Measurements from ENCODE around the gene PIK3AP1.

PIK3AP1 gene

DNA sequence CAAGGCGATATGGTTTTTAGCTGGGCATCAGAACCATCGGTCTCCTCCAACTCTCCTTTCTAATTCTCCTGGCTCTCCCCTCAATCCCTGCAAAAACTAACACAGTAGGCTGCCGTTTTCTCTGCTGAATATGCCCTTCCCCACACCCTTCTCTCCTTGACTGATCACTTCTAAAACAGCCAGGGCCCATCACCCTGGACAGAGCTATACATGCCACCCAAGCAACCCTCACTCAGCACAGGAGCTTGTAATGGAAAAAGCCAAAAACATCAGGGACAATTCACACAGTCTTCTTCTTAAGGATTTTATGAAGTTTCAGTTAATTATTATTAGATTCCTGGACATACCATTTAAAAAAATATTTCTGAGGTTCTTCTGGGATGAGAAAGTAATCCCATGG, 61.5 kb downstream of the PIK3AP1 start:
- Mint-ChIP-seq H3K9me3 (peaks cover 5% of the 10 kb centered on the region), H3K27me3 (no peaks in the 10 kb centered on the region), H3K4me3 (no peak overlapping the region), H3K36me3 (ENCODE audit: insufficient read depth) (peaks cover 2% of the 10 kb centered on the region), H3K27ac (ENCODE audit: low read depth) (no peak overlapping the region), H3K4me1 (peaks cover 33% of the 10 kb centered on the region)
- ATAC-seq (replicated peaks; ENCODE audit: extremely low read depth, poor library complexity, severe bottlenecking) (no peak), DNase-seq (ENCODE audit: low spot score in 2 of 2) (no peak)

DNA sequence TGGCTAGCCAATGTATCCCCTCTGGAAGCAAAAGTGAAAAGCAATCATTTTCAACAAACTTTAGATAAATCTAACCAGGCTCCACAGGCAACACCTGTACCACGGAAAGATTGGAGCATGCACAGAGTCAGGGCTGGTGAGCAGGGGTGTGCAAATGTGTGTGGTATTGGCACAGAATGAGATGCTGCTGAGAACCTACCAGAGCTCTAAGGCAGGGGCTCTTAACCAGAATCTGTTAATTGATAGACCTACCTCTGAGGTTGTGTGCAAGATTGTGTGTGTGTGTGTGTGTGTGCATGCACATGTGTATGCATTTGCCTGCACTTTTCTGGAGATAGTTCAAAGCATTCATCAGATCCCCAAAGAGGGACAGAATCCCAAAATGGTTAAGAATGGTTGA, 62.9 kb downstream of the PIK3AP1 start:
- Mint-ChIP-seq H3K4me1 (peaks cover 33% of the 10 kb centered on the region), H3K27ac (ENCODE audit: low read depth) (no peak overlapping the region), H3K9me3 (peaks cover 5% of the 10 kb centered on the region), H3K36me3 (ENCODE audit: insufficient read depth) (peaks cover 2% of the 10 kb centered on the region), H3K4me3 (no peak overlapping the region), H3K27me3 (no peaks in the 10 kb centered on the region)
- no peak for ATAC-seq (replicated peaks; ENCODE audit: extremely low read depth, poor library complexity, severe bottlenecking)
- DNase-seq (ENCODE audit: low spot score in 2 of 2): no peak

GRCh38 chr10:96656839-96657238, 63.5 kb downstream of the PIK3AP1 start:
- DNase-seq (ENCODE audit: low spot score in 2 of 2): no peak
- Mint-ChIP-seq H3K4me3 (no peak overlapping the region), H3K9me3 (peaks cover 5% of the 10 kb centered on the region), H3K27me3 (no peaks in the 10 kb centered on the region), H3K4me1 (peaks cover 38% of the 10 kb centered on the region), H3K27ac (ENCODE audit: low read depth) (no peak overlapping the region), H3K36me3 (ENCODE audit: insufficient read depth) (peaks cover 4% of the 10 kb centered on the region)
- ATAC-seq (replicated peaks; ENCODE audit: extremely low read depth, poor library complexity, severe bottlenecking): no peak

DNA sequence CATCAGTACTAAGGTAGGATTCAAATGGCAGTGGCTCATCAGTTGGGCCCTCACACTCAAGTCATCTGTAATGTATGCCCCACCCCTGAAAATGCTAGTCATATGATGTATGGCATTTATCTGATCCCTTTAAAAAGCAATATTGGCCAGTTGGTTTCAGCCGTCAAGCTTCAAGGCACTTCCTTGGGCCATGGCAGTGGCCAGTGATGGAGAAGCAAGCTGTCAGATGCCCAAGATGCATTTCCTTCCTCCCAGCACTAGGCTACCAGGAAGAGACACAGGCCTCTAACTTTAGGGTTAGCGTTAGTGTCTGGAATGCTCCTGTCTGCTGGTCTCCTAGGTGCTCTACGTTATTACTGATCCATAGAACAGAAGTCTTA, 64.1 kb downstream of the PIK3AP1 start:
- Mint-ChIP-seq H3K36me3 (ENCODE audit: insufficient read depth) (peaks cover 7% of the 10 kb centered on the region), H3K27ac (ENCODE audit: low read depth) (no peak overlapping the region), H3K27me3 (no peaks in the 10 kb centered on the region), H3K4me1 (peaks cover 38% of the 10 kb centered on the region), H3K9me3 (peaks cover 5% of the 10 kb centered on the region), H3K4me3 (no peak overlapping the region)
- DNase-seq (ENCODE audit: low spot score in 2 of 2) (no peak), ATAC-seq (replicated peaks; ENCODE audit: extremely low read depth, poor library complexity, severe bottlenecking) (no peak)

DNA sequence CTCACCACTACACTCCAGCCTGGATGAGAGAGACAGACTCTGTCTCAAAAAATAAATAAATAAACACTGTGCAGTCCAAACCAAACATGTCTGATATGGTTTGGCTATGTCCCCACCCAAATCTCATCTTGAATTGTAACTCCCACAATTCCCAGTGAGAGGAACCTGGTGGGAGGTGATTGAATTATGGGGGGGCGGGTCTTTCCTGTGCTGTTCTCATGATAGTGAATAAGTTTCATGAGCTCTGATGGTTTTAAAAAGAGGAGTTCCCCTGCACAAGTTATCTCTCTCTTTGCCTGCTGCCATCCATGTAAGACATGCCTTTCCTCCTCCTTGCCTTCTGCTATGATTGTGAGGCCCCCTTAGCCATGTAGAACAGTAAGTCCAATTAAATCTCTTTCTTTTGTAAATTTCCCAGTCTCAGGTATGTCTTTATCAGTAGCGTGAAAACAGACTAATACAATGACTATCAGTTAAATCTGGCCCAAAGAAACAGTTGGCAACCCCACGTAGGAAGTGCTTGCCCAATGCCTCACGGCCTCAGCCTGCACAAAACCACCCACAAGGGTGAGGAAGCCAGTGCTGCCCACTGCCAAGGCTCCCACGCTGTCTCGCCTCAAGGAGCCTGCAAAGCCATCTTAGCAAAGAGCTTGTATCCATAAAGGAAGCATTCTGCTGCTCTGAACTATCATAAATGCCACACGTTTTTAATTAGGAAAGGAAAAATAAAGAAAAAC, 64.7 kb downstream of the PIK3AP1 start:
- H3K27me3 Mint-ChIP-seq: no peaks in the 10 kb centered on the region
- DNase-seq (ENCODE audit: low spot score in 2 of 2) (no peak), ATAC-seq (replicated peaks; ENCODE audit: extremely low read depth, poor library complexity, severe bottlenecking) (no peak)
- peaks cover 5% of the 10 kb centered on the region for H3K9me3 Mint-ChIP-seq
- peak overlapping the region; percentile 41 for H3K27ac Mint-ChIP-seq (ENCODE audit: low read depth)
- peaks cover 41% of the 10 kb centered on the region for H3K4me1 Mint-ChIP-seq
- peaks cover 10% of the 10 kb centered on the region for H3K36me3 Mint-ChIP-seq (ENCODE audit: insufficient read depth)
- H3K4me3 Mint-ChIP-seq: no peak overlapping the region

DNA sequence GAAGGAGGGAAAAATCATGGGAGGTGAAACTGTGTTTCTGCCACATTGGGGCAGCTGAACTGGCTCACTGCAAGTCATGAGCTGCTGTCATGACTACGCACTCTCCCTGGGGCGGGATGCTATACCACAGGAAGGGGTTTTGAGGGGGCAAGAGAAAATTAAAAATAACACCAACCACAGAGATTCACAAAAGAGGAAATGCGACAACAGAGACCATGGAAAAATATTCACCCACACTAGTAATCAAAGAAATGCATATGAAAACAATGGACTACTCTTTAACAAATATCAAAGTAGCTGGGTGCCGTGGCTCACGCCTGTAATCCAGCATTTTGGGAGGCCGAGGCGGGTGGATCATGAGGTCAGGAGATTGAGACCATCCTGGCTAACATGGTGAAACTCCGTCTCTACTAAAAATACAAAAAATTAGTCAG, 68.3 kb downstream of the PIK3AP1 start:
- peaks cover 15% of the 10 kb centered on the region for H3K36me3 Mint-ChIP-seq (ENCODE audit: insufficient read depth)
- peak overlapping the region; percentile 70 for H3K4me3 Mint-ChIP-seq
- peaks cover 5% of the 10 kb centered on the region for H3K9me3 Mint-ChIP-seq
- no peaks in the 10 kb centered on the region for H3K27me3 Mint-ChIP-seq
- ATAC-seq (replicated peaks; ENCODE audit: extremely low read depth, poor library complexity, severe bottlenecking): peak; percentile 95
- peak overlapping the region; percentile 93 for H3K27ac Mint-ChIP-seq (ENCODE audit: low read depth)
- DNase-seq (ENCODE audit: low spot score in 2 of 2): peak in 1 of 2 donors; percentile 59
- peaks cover 51% of the 10 kb centered on the region for H3K4me1 Mint-ChIP-seq

DNA sequence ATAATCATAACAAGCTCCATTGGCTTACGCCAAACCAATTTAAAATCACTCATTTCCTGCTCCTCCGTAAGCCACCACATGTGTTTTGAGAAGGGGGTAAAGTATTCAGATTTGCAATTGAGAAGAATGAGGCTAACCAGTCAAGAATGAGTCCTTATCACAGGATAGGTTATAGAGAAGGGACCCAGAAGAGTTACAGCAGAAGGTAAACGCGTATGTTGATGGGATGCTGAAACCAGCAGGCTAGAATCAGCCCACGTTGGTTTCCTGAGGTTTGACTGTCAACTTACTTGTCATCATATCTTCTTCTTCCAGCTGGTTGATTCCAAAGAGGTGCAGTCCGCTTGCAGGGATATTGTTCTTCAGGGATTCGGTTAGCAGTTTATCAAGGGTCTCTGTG, 69.4 kb downstream of the PIK3AP1 start:
- Mint-ChIP-seq H3K4me1 (peaks cover 48% of the 10 kb centered on the region), H3K36me3 (ENCODE audit: insufficient read depth) (peaks cover 14% of the 10 kb centered on the region), H3K4me3 (peak overlapping the region; percentile 70), H3K9me3 (peaks cover 5% of the 10 kb centered on the region), H3K27ac (ENCODE audit: low read depth) (peak overlapping the region; percentile 93), H3K27me3 (no peaks in the 10 kb centered on the region)
- DNase-seq (ENCODE audit: low spot score in 2 of 2) (no peak), ATAC-seq (replicated peaks; ENCODE audit: extremely low read depth, poor library complexity, severe bottlenecking) (no peak)

DNA sequence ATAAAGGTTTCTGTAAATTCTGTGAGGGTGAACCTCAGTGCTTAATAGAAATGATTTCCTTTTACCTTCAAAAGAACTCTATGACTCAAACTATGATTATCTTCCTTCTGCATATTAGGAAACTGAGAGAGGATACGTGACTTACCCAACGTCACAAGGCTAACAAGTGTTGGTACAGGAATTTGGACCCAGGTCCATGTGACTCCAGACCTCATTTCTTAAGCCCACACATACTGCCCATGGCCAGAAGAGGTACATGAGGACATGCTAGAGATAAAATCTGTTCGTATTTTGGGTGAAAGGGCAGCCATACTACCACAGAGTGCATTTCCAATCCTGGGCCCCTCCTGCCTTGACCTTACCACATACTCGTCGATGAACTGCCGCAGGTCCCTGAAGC, 72.0 kb downstream of the PIK3AP1 start:
- Mint-ChIP-seq H3K9me3 (no peaks in the 10 kb centered on the region), H3K27ac (ENCODE audit: low read depth) (no peak overlapping the region), H3K27me3 (no peaks in the 10 kb centered on the region), H3K4me3 (no peak overlapping the region), H3K4me1 (peaks cover 42% of the 10 kb centered on the region), H3K36me3 (ENCODE audit: insufficient read depth) (peaks cover 20% of the 10 kb centered on the region)
- no peak for ATAC-seq (replicated peaks; ENCODE audit: extremely low read depth, poor library complexity, severe bottlenecking)
- no peak for DNase-seq (ENCODE audit: low spot score in 2 of 2)

- ATAC-seq (replicated peaks; ENCODE audit: extremely low read depth, poor library complexity, severe bottlenecking) (no peak), DNase-seq (ENCODE audit: low spot score in 2 of 2) (no peak)
- peak overlapping the region; percentile 62 for H3K27ac Mint-ChIP-seq (ENCODE audit: low read depth)
- no peaks in the 10 kb centered on the region for H3K27me3 Mint-ChIP-seq
- H3K36me3 Mint-ChIP-seq (ENCODE audit: insufficient read depth): peaks cover 20% of the 10 kb centered on the region
- H3K4me3 Mint-ChIP-seq: no peak overlapping the region
- H3K4me1 Mint-ChIP-seq: peaks cover 42% of the 10 kb centered on the region
- H3K9me3 Mint-ChIP-seq: no peaks in the 10 kb centered on the region
Observed at GRCh38 chr10:96647466-96647865, 72.8 kb downstream of the PIK3AP1 start.

DNA sequence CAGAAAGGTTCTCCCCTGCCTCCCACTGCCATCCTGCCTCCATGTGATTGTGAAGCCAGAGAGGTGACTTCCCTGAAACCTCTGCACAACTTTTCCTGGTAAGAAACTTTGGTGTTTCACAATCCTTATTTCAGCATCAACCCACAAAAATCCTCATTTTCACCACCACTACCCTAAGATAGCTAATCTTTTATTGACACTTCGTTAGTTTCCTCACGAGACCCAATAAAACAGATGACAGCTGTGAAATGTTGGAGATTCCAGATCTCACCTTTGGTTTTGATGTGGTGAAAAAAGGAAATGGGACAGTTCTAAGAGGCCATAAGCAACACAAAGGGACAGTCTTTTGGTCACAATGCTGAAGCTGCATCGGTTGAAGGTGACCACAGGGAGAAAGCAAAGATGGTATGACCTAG, 73.6 kb downstream of the PIK3AP1 start:
- no peaks in the 10 kb centered on the region for H3K27me3 Mint-ChIP-seq
- DNase-seq (ENCODE audit: low spot score in 2 of 2) (no peak), ATAC-seq (replicated peaks; ENCODE audit: extremely low read depth, poor library complexity, severe bottlenecking) (no peak)
- no peaks in the 10 kb centered on the region for H3K9me3 Mint-ChIP-seq
- peak overlapping the region; percentile 17 for H3K4me3 Mint-ChIP-seq
- H3K27ac Mint-ChIP-seq (ENCODE audit: low read depth): peak overlapping the region; percentile 62
- peaks cover 36% of the 10 kb centered on the region for H3K4me1 Mint-ChIP-seq
- H3K36me3 Mint-ChIP-seq (ENCODE audit: insufficient read depth): peaks cover 19% of the 10 kb centered on the region

GRCh38 chr10:96646301-96646700, 74.0 kb downstream of the PIK3AP1 start:
- H3K27me3 Mint-ChIP-seq: no peaks in the 10 kb centered on the region
- H3K9me3 Mint-ChIP-seq: no peaks in the 10 kb centered on the region
- peaks cover 19% of the 10 kb centered on the region for H3K36me3 Mint-ChIP-seq (ENCODE audit: insufficient read depth)
- H3K4me3 Mint-ChIP-seq: peak overlapping the region; percentile 17
- peaks cover 31% of the 10 kb centered on the region for H3K4me1 Mint-ChIP-seq
- DNase-seq (ENCODE audit: low spot score in 2 of 2) (no peak), ATAC-seq (replicated peaks; ENCODE audit: extremely low read depth, poor library complexity, severe bottlenecking) (no peak)
- peak overlapping the region; percentile 62 for H3K27ac Mint-ChIP-seq (ENCODE audit: low read depth)

GRCh38 chr10:96645191-96645721, 75.1 kb downstream of the PIK3AP1 start:
- Mint-ChIP-seq H3K9me3 (no peaks in the 10 kb centered on the region), H3K4me1 (peaks cover 21% of the 10 kb centered on the region), H3K4me3 (no peak overlapping the region), H3K27me3 (no peaks in the 10 kb centered on the region), H3K27ac (ENCODE audit: low read depth) (no peak overlapping the region), H3K36me3 (ENCODE audit: insufficient read depth) (peaks cover 17% of the 10 kb centered on the region)
- no peak for ATAC-seq (replicated peaks; ENCODE audit: extremely low read depth, poor library complexity, severe bottlenecking)
- no peak for DNase-seq (ENCODE audit: low spot score in 2 of 2)

- Mint-ChIP-seq H3K4me3 (no peak overlapping the region), H3K36me3 (ENCODE audit: insufficient read depth) (peaks cover 19% of the 10 kb centered on the region), H3K27me3 (no peaks in the 10 kb centered on the region), H3K27ac (ENCODE audit: low read depth) (no peak overlapping the region), H3K4me1 (peaks cover 16% of the 10 kb centered on the region), H3K9me3 (no peaks in the 10 kb centered on the region)
- no peak for DNase-seq (ENCODE audit: low spot score in 2 of 2)
- no peak for ATAC-seq (replicated peaks; ENCODE audit: extremely low read depth, poor library complexity, severe bottlenecking)
Observed at GRCh38 chr10:96643920-96644319, 76.4 kb downstream of the PIK3AP1 start.
